OCI-LY7 (cell line): ENCODE data around the gene NEK4.

ENCODE experiments used
- CTCF ChIP-seq: fragments of 200-600 bp; sonication (generic); conservative IDR thresholded peaks from 2 replicates; pipeline ENCODE4 v1.5.1; 2014; ENCODE audit warnings: mild to moderate bottlenecking, antibody characterized with exemption, low read length, moderate library complexity, mixed read lengths
- EZH2phosphoT487 ChIP-seq: fragments of 200-600 bp; sonication (generic); IDR thresholded peaks from 2 replicates; pipeline ENCODE4 v1.6.1; 2018; ENCODE audit warnings: low read depth, borderline replicate concordance, mild to moderate bottlenecking, mixed run types, antibody characterized with exemption, low read length, moderate library complexity, mixed read lengths

GRCh38 chr3:52660046-52660445 lies 110.7 kb downstream of the NEK4 start:
- TF ChIP-seq EZH2phosphoT487 (no peak), CTCF (no peak)
